Endothelial cell of umbilical vein (primary cell): ENCODE data around the gene IP6K1. TPM values are rescaled to one million over a fixed set of nuclear protein-coding genes. Genes with fewer than 3 reads are reported as not detected.

Experiments
- BruUV-seq: library from RNA; stranded (reverse); fragments of 400-500 nt; replicated peaks from 2 replicates; lab custom pipeline; 2021; lab: Mats Ljungman, UMichigan
- CTCF ChIA-PET: fragments of 300-600, 350-600 bp; sonication (Branson Sonifier 250); formaldehyde crosslinking; loops from one replicate; lab custom pipeline; 2021; ENCODE audit warnings: antibody characterized with exemption, inconsistent platforms; lab: Charles Lee
- POLR2A ChIA-PET: fragments of 300-600, 350-600 bp; sonication (Branson Sonifier 250); formaldehyde crosslinking; loops from one replicate; lab custom pipeline; 2021; ENCODE audit warnings: antibody characterized with exemption, inconsistent platforms; lab: Charles Lee
- DNase-seq: peaks from one replicate; pipeline ENCODE4 v3.0.0-alpha.2; 2011; ENCODE audit warnings: low read depth, low spot score
- FAIRE-seq: peaks from 2 replicates; lab custom pipeline; 2011; peaks lifted over from hg19 to GRCh38; lab: Jason Lieb, UNC
- H2AFZ ChIP-seq: 2 replicates; pipeline ENCODE4 v1.6.0; 2012; ENCODE audit warnings: low read depth, low read length, control low read depth, inconsistent platforms
- H3K27ac ChIP-seq: 2 replicates; pipeline ENCODE4 v1.5.1; 2011; ENCODE audit warnings: low read depth, mild to moderate bottlenecking, control low read depth, low read length, moderate library complexity; ENCODE audit not compliant: insufficient read depth
- H3K27me3 ChIP-seq, 2 experiments: 2 replicates each; pipeline versions ENCODE4 v1.6.0 to v1.6.1; 2011; ENCODE audit warnings: low read length in 2 of 2, mixed read lengths in 1 of 2; ENCODE audit not compliant: control insufficient read depth in 2 of 2, insufficient read depth in 2 of 2
- H3K36me3 ChIP-seq, 2 experiments: 2 replicates in 1 of 2; 3 replicates in 1 of 2; pipeline ENCODE4 v1.5.1; 2011; ENCODE audit warnings: low read length in 2 of 2, mild to moderate bottlenecking in 1 of 2, moderate library complexity in 1 of 2; ENCODE audit not compliant: control insufficient read depth in 2 of 2, insufficient read depth in 2 of 2; ENCODE audit errors: extremely low read depth in 1 of 2
- H3K4me1 ChIP-seq: 3 replicates; pipeline ENCODE4 v1.5.1; 2011; ENCODE audit warnings: mild to moderate bottlenecking, low read length; ENCODE audit not compliant: control insufficient read depth, insufficient read depth; ENCODE audit errors: extremely low read depth
- H3K4me2 ChIP-seq: 2 replicates; pipeline ENCODE4 v1.6.1; 2011; ENCODE audit warnings: low read length, control low read depth, mixed read lengths; ENCODE audit not compliant: insufficient read depth
- H3K4me3 ChIP-seq, 3 experiments: fragments of 200-600 bp in 1 of 3; sonication (generic), shearing (Covaris generic) in 1 of 3; replicated peaks in 1 of 3; 2 replicates each; pipeline ENCODE4 v1.5.1; 2011 to 2016; ENCODE audit warnings: control low read depth in 3 of 3, low read length in 3 of 3, mild to moderate bottlenecking in 2 of 3, inconsistent platforms in 1 of 3, low read depth in 1 of 3, moderate library complexity in 1 of 3; ENCODE audit not compliant: insufficient read depth in 1 of 3
- H3K79me2 ChIP-seq: 2 replicates; pipeline ENCODE4 v1.6.0; 2012; ENCODE audit warnings: low read length, inconsistent platforms; ENCODE audit not compliant: control insufficient read depth, insufficient read depth
- H3K9ac ChIP-seq: replicated peaks from 2 replicates; pipeline ENCODE3; 2011; ENCODE audit warnings: low read length, control low read depth; ENCODE audit not compliant: insufficient read depth; ENCODE audit errors: extremely low read depth
- H3K9me1 ChIP-seq: replicated peaks from 3 replicates; pipeline ENCODE4 v1.6.0; 2011; ENCODE audit warnings: mild to moderate bottlenecking, low read length; ENCODE audit not compliant: control insufficient read depth, insufficient read depth; ENCODE audit errors: extremely low read depth
- H3K9me3 ChIP-seq: replicated peaks from 2 replicates; pipeline ENCODE4 v1.5.1; 2012; ENCODE audit warnings: low read length, inconsistent platforms; ENCODE audit not compliant: control insufficient read depth, insufficient read depth
- H4K20me1 ChIP-seq: replicated peaks from 2 replicates; pipeline ENCODE3; 2011; ENCODE audit warnings: mild to moderate bottlenecking, low read length; ENCODE audit not compliant: control insufficient read depth, insufficient read depth; ENCODE audit errors: extremely low read depth
- CTCF ChIP-seq, 2 donors: IDR thresholded peaks; 1 replicate in 1 of 2; 2 replicates in 1 of 2; pipeline ENCODE4 v1.5.1; 2011; ENCODE audit warnings: low read length in 2 of 2, mild to moderate bottlenecking in 2 of 2, moderate library complexity in 2 of 2, control low read depth in 1 of 2, inconsistent platforms in 1 of 2, low read depth in 1 of 2; ENCODE audit not compliant: insufficient read depth in 1 of 2; ENCODE audit errors: extremely low read depth in 1 of 2
- EZH2 ChIP-seq: IDR thresholded peaks from 2 replicates; pipeline ENCODE4 v1.6.1; 2012; ENCODE audit warnings: borderline replicate concordance, low read depth, mild to moderate bottlenecking, moderate library complexity, low read length, inconsistent platforms; ENCODE audit not compliant: severe bottlenecking
- FOS ChIP-seq: IDR thresholded peaks from 2 replicates; pipeline ENCODE4 v1.6.1; 2011; ENCODE audit warnings: mild to moderate bottlenecking, low read length, moderate library complexity, borderline replicate concordance; ENCODE audit not compliant: insufficient read depth
- GATA2 ChIP-seq: IDR thresholded peaks from 2 replicates; pipeline ENCODE4 v1.7.0; 2011; ENCODE audit warnings: low read depth, mild to moderate bottlenecking, moderate library complexity, mixed read lengths, low read length; ENCODE audit not compliant: insufficient read length, insufficient read depth
- JUN ChIP-seq: IDR thresholded peaks from 2 replicates; pipeline ENCODE4 v1.6.1; 2011; ENCODE audit warnings: borderline replicate concordance, low read depth; ENCODE audit not compliant: insufficient read length, insufficient read depth
- MYC ChIP-seq: IDR thresholded peaks from one replicate; pipeline ENCODE4 v1.6.1; 2011; ENCODE audit warnings: mild to moderate bottlenecking, low read depth, low read length
- POLR2A ChIP-seq: IDR thresholded peaks from 2 replicates; pipeline ENCODE4 v1.6.1; 2012; ENCODE audit warnings: low read depth, mild to moderate bottlenecking, control low read depth, low read length
- POLR2AphosphoS5 ChIP-seq: IDR thresholded peaks from 2 replicates; pipeline ENCODE4 v1.6.1; 2012; ENCODE audit warnings: low read depth, mild to moderate bottlenecking, control low read depth, low read length, moderate library complexity; ENCODE audit not compliant: insufficient read depth
- dilution Hi-C: fragments of 300-500 bp; cut with MboI; formaldehyde crosslinking; loops from one replicate; pipeline ENCODE4 v1.15.0; 2019; ENCODE audit warnings: low sequenced_read_pairs; ENCODE audit not compliant: extremely low pct_ligation_motif_present
- intact Hi-C: fragments of 100-400 bp; cut with micrococcal nuclease; formaldehyde crosslinking; loops from one replicate; pipeline ENCODE4 v1.10.0; 2022
- polyA plus RNA-seq, 4 experiments: library from polyadenylated mRNA; depleted of rRNA in 3 of 4; stranded (reverse) in 3 of 4; unstranded in 1 of 4; fragments of >200 nt; gene quantifications; 2 replicates each; pipeline versions ENCODE4 v1.2.1 to v1.2.3, GENCODE V29; 2011 to 2012; ENCODE audit warnings: missing spikeins in 1 of 4
- total RNA-seq: library from RNA; stranded (reverse); gene quantifications from 2 replicates; pipeline ENCODE4 v1.2.3, GENCODE V29; 2021
- TF ChIP-seq, protein P1 (sequence below): IDR thresholded peaks from 2 replicates; pipeline ENCODE4 v1.6.1; 2011; ENCODE audit not compliant: insufficient read depth, insufficient read length

The IP6K1 gene
- total and polyA plus RNA-seq, 2 donors (not counting 3 experiments of a cell fraction or from before 2014, with no cell fraction given) = 42.7 to 60.8 TPM

DNA sequence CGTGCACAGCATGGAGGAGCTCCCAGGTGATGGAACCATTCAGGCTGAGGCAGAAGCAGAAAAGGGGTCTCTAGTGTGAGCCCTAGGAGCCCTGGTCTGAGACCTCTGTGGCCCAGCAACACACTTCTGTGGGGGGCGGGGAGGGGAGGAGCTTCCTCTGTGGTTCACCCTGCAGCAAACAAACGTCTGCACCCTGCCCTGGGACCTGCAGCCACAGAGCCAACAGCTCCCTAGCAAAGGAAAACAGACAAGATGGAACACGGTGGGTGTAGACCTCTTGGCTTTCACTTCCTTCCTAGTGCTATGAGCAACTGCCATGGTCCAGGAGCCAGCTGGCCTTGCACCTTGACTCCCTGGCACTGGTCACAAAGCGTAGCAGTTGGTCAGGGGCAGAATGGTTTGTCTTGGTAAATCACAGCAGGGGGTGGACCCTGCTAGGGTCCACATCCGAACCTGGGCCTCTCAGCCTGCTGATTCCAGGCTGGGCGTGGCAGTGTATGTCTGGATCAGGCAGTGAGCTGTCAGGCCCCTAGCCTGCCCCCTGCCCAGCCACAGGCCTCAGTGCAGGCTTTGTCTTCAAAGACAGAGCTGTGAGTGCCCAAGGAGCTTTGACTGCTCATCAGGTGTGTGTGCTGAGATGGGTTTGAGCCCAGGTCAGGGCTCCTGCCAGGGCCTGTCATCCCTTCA lies 73.6 kb downstream of the IP6K1 start:
- Histone ChIP-seq H3K9me3 (no peaks in the 10 kb centered on the region), H3K79me2 (no peaks in the 10 kb centered on the region), H3K27me3 (no peaks in the 10 kb centered on the region), H3K4me1 (no peaks in the 10 kb centered on the region), H3K9ac (no peak overlapping the region), H2AFZ (no peak overlapping the region), H3K36me3 (peaks cover 0 to 3% of the 10 kb centered on the region in 2 experiments), H3K9me1 (no peaks in the 10 kb centered on the region), H3K4me2 (no peak overlapping the region), H3K4me3 (no peak overlapping the region), H4K20me1 (no peaks in the 10 kb centered on the region), H3K27ac (no peak overlapping the region)
- FAIRE-seq (no peak), DNase-seq (no peak)
- dilution Hi-C loops = no loop called here
- CTCF ChIA-PET = interaction anchor here (0.7 to 1.1 kb wide), 3 partner anchors 10 to 173 kb away, joined by 3 read pairs; no protein-coding TSS in a partner anchor
- POLR2A ChIA-PET = no interaction called here
- intact Hi-C loops = no loop called here
- BruUV-seq = no TSS peak
- no peak for TF ChIP-seq GATA2
- TF ChIP-seq, protein P1, sequence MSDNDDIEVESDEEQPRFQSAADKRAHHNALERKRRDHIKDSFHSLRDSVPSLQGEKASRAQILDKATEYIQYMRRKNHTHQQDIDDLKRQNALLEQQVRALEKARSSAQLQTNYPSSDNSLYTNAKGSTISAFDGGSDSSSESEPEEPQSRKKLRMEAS = no peak
- TF ChIP-seq FOS = no peak
- TF ChIP-seq MYC = no peak
- TF ChIP-seq POLR2AphosphoS5 = no peak
- TF ChIP-seq CTCF (IDR thresholded peaks at IDR 0.05; ENCODE audit: extremely low read depth in 1 of 2, insufficient read depth in 1 of 2, low read depth in 1 of 2, low read length in 2 of 2) = no peak
- TF ChIP-seq EZH2 = no peak
- no peak for TF ChIP-seq JUN
- TF ChIP-seq POLR2A = no peak
